ENCODE measurements around the gene SH2B2.

SH2B2 gene

DNA sequence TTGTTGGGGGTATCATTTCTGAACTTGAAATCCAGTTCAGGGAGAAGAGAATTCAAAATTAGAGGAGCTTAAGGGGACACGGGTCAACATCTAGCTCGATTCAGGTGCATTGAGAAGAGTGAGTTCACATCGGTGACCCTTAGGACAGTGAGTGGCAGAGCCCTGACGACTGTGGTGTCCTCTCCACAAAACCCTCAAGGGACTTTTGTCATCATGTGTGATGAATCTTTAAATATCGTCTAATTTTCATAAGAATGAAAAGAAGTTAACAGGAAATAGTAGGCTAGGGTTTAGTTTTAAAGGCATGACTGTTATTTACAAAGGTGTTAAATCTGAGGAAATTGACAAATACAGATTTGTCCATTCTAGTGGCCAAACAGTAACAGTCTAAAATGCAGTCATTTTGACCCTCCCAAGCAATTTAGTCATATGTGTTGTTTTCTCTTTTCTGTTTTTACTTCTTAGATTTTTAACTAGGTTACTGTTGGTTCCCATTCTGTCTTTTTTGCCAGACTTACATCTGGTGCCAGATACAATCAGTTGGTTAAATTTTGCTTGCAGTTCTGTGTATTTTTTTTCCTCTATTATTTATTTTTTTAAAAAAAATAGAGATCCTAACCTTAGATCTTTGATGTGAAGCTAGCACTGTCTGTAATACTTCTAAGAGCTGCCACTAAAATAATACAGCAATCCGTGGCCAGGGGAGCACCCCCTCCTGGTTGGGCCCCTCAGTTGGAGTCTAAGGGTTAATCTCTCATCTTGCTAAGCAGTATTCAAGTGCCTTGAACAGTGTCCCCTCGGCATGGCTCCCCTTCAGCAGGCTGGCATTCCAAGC lies 34.9 kb upstream of the SH2B2 start:
- in situ Hi-C loops (cut with HindIII; ENCODE audit: low sequenced_read_pairs) = no loop called here
- no peak for DNase-seq (ENCODE audit: low read depth, low spot score)
- TF ChIP-seq, protein P1, sequence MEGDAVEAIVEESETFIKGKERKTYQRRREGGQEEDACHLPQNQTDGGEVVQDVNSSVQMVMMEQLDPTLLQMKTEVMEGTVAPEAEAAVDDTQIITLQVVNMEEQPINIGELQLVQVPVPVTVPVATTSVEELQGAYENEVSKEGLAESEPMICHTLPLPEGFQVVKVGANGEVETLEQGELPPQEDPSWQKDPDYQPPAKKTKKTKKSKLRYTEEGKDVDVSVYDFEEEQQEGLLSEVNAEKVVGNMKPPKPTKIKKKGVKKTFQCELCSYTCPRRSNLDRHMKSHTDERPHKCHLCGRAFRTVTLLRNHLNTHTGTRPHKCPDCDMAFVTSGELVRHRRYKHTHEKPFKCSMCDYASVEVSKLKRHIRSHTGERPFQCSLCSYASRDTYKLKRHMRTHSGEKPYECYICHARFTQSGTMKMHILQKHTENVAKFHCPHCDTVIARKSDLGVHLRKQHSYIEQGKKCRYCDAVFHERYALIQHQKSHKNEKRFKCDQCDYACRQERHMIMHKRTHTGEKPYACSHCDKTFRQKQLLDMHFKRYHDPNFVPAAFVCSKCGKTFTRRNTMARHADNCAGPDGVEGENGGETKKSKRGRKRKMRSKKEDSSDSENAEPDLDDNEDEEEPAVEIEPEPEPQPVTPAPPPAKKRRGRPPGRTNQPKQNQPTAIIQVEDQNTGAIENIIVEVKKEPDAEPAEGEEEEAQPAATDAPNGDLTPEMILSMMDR (IDR thresholded peaks at IDR 0.05; ENCODE audit: low read depth, low read length) = no peak
- H3K4me3 ChIP-seq (ENCODE audit: low read depth, low read length) = no peak overlapping the region

DNA sequence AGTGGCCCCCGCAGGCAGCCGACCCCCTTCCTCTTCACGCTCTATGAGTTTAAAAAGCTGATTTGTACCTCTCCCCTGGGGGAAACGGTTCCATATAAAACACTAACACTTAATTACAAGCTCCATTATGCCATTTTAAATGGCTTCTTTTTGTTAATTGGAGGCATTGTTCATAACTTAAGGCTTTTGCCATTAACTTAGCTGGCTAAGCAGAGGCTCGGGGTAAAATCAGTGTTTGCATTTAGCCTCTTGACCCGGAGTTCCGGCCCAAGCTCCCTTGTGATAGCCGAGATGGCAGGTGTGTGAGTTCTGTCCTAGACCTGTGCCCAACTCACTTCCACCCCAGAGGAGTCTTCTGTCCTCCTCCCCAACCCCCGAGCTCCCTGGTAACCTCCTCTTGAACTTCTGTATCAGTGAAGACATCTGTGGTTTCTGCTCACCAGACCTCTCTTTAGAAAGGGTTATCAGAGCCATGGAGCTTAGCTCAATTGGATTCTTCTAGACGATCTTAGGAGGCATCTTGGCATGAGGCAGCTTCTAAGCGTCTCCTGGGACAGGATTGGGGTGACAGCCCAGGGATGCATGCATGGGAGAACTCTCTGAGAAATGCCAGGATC lies 34.2 kb upstream of the SH2B2 start:
- no peak overlapping the region for H3K4me3 ChIP-seq (ENCODE audit: low read depth, low read length)
- TF ChIP-seq, protein P1 (IDR thresholded peaks at IDR 0.05; ENCODE audit: low read depth, low read length) = no peak
- in situ Hi-C loops (cut with HindIII; ENCODE audit: low sequenced_read_pairs) = no loop called here
- DNase-seq (ENCODE audit: low read depth, low spot score) = no peak

DNA sequence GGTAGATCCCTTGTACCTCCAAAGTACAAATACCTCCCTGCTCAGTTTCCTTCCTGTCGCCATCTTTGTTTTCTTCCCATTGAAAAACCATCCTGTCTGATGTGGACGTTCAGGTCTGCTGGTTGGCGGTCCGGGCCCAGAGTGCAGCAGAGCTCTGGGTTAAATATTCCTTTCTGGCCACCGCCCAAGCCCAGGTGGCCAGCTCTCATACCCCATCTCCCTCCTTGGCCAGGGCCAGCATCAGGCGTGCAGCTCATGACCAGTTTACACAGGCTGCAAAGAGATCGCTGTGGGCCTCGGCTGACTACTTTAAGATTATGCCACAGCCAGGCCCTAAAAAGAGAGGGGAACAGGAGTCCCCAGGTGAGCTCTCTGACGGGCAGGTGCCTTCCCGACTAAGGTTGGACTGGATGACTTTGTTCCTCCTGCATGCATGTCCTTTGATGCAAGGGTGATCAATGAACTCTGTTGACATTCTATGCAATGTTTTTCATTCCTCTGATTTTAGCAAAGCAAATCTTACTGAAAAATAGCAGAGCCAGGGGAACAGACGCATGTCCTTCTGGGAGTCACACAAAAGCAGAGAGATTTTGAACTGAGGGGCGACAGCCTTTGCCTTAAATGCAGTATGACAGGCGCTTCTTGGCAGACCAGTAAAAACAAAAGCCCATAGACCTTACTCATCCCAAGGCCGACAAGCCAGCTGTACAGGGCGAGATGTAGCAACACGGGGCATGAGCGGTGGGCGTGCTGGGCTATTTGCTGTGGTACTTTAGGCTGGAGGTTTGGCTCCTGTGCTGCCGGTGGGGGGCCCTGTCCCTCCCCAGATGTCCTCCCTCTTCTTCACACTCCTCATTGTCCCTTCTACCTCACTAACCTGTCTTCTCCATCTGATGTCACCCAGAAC lies 33.3 kb upstream of the SH2B2 start:
- TF ChIP-seq, protein P1 (IDR thresholded peaks at IDR 0.05; ENCODE audit: low read depth, low read length) = no peak
- no peak for DNase-seq (ENCODE audit: low read depth, low spot score)
- in situ Hi-C loops (cut with HindIII; ENCODE audit: low sequenced_read_pairs) = no loop called here
- H3K4me3 ChIP-seq (ENCODE audit: low read depth, low read length) = no peak overlapping the region

DNA sequence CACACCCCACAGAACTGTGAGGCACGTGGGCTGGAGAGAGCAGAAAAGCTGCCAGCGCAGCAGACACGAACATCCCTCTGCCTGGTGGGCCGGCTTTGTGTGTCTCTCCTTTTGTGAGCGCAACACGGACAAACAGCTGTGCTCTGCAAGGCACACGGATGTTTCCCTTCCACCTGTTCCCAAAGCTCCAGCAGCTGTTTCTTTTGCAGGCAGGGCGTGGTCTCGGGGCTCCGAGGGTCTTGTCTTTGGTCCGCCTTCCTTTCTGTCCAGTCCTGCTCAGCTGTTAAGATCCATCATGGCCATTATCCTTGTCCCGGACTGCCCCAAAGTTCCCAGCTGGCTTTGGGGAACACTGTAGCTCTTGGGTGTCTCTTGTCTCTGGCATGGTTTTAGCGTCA lies 32.7 kb upstream of the SH2B2 start:
- no peak for DNase-seq (ENCODE audit: low read depth, low spot score)
- TF ChIP-seq, protein P1 (IDR thresholded peaks at IDR 0.05; ENCODE audit: low read depth, low read length) = no peak
- no peak overlapping the region for H3K4me3 ChIP-seq (ENCODE audit: low read depth, low read length)
- in situ Hi-C loops (cut with HindIII; ENCODE audit: low sequenced_read_pairs) = no loop called here

DNA sequence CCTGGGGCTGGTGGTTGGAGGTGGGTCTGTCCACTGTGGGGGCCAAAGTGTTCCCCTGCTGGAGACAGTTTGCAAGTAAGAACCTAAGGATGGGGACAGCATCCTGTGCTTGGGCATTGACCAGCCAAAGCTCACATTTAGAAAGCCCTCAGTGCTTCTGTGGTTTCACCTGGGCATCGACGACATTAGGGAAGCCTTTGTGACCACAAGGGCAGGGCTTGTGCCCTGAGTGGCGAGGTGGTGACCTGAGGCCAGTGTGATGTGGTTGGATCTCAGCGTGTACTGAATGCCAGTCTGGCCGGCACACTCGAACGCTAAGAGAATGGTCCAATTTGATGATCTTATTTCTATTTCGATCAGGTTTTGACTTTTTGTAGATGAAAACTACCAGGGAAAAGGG lies 32.1 kb upstream of the SH2B2 start:
- no peak overlapping the region for H3K4me3 ChIP-seq (ENCODE audit: low read depth, low read length)
- in situ Hi-C loops (cut with HindIII; ENCODE audit: low sequenced_read_pairs) = no loop called here
- TF ChIP-seq, protein P1 (IDR thresholded peaks at IDR 0.05; ENCODE audit: low read depth, low read length) = no peak
- DNase-seq (ENCODE audit: low read depth, low spot score) = no peak

DNA sequence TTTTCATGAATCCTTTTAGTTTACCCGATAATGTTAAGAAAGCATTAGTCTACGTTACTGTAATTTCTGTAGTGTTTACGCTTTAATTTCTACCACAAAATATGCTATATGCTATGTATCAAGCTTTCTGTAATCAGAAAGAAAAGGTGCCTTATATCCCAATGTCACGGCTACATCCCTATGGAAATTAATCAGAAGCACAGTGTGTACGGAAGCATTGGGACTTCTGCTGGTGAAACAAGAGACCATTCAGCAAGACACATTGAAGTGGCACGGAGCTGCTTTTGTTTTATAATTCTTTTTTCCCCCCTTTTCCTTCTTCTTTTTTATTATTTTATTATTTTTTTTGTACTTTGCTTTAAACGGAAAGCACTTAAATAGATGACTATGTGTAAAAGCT lies 31.2 kb upstream of the SH2B2 start:
- TF ChIP-seq, protein P1 (IDR thresholded peaks at IDR 0.05; ENCODE audit: low read depth, low read length) = no peak
- no peak overlapping the region for H3K4me3 ChIP-seq (ENCODE audit: low read depth, low read length)
- in situ Hi-C loops (cut with HindIII; ENCODE audit: low sequenced_read_pairs) = no loop called here
- DNase-seq (ENCODE audit: low read depth, low spot score) = no peak
